Naive thymus-derived CD4-positive, alpha-beta T cell (primary cell): ENCODE data around the gene GPC3. TPM values are rescaled to one million over a fixed set of nuclear protein-coding genes. Genes with fewer than 3 reads are reported as not detected.
A peak's percentile ranks its signal among the peaks of the same experiment; 100 is the strongest.

Source experiments
- ATAC-seq: fragments of 150-1000 bp; cut with Tn5 transposase; 2 replicates; pipeline ENCODE4 v1.10.0; 2021; ENCODE audit warnings: mild to moderate bottlenecking, moderate library complexity
- CTCF ChIA-PET: fragments of 350-600 bp; sonication (Branson Sonifier 250); formaldehyde crosslinking; loops from one replicate; lab custom pipeline; 2021; ENCODE audit warnings: antibody characterized with exemption; lab: Charles Lee
- POLR2A ChIA-PET: fragments of 350-600 bp; sonication (Branson Sonifier 250); formaldehyde crosslinking; loops from one replicate; lab custom pipeline; 2021; ENCODE audit warnings: antibody characterized with exemption, inconsistent platforms; lab: Charles Lee
- DNase-seq, 9 donors: peaks; one replicate each; pipeline versions ENCODE4 v3.0.0 to v3.0.0-alpha.2; 2020 to 2022; ENCODE audit warnings: mixed read lengths in 1 of 9
- H3K27ac ChIP-seq: one replicate; pipeline ENCODE4 v1.7.0; 2013; ENCODE audit warnings: mild to moderate bottlenecking, low read depth, low read length, moderate library complexity
- H3K27me3 ChIP-seq, 2 donors: one replicate each; pipeline ENCODE4 v1.7.0; 2013; ENCODE audit warnings: low read length in 2 of 2, mild to moderate bottlenecking in 2 of 2, moderate library complexity in 2 of 2; ENCODE audit not compliant: control insufficient read depth in 2 of 2, insufficient read depth in 2 of 2
- H3K36me3 ChIP-seq, 3 experiments: 1 replicate in 2 of 3; 2 replicates in 1 of 3; pipeline ENCODE4 v1.7.0; 2013; ENCODE audit warnings: low read length in 3 of 3, mild to moderate bottlenecking in 3 of 3, moderate library complexity in 1 of 3; ENCODE audit not compliant: insufficient read depth in 3 of 3, control insufficient read depth in 2 of 3
- H3K4me1 ChIP-seq, 2 donors: one replicate each; pipeline ENCODE4 v1.7.0; 2013; ENCODE audit warnings: low read length in 2 of 2, mild to moderate bottlenecking in 2 of 2, moderate library complexity in 1 of 2; ENCODE audit not compliant: control insufficient read depth in 2 of 2, insufficient read depth in 2 of 2
- H3K4me3 ChIP-seq: 2 replicates; pipeline ENCODE4 v1.7.0; 2013; ENCODE audit warnings: mild to moderate bottlenecking, low read length
- H3K9me3 ChIP-seq, 3 experiments: 1 replicate in 2 of 3; 2 replicates in 1 of 3; pipeline ENCODE4 v1.7.0; 2013; ENCODE audit warnings: low read length in 3 of 3; ENCODE audit not compliant: control insufficient read depth in 2 of 3
- H3K27ac Mint-ChIP-seq, 9 donors: one replicate each; pipeline ENCODE4 v1.8.0; 2020 to 2022; ENCODE audit warnings: mixed read lengths in 9 of 9, mild to moderate bottlenecking in 8 of 9, moderate library complexity in 5 of 9, inconsistent platforms in 2 of 9
- H3K27me3 Mint-ChIP-seq, 5 donors: one replicate each; pipeline ENCODE4 v1.8.0; 2021 to 2022; ENCODE audit warnings: mixed read lengths in 5 of 5, mild to moderate bottlenecking in 1 of 5
- H3K36me3 Mint-ChIP-seq, 5 donors: one replicate each; pipeline ENCODE4 v1.8.0; 2020 to 2022; ENCODE audit warnings: mixed read lengths in 5 of 5, mild to moderate bottlenecking in 3 of 5, inconsistent platforms in 1 of 5
- H3K4me1 Mint-ChIP-seq, 7 donors: one replicate each; pipeline ENCODE4 v1.8.0; 2020 to 2022; ENCODE audit warnings: mixed read lengths in 7 of 7, mild to moderate bottlenecking in 3 of 7, inconsistent platforms in 1 of 7
- H3K4me3 Mint-ChIP-seq, 10 donors: one replicate each; pipeline ENCODE4 v1.8.0; 2020 to 2022; ENCODE audit warnings: mild to moderate bottlenecking in 10 of 10, mixed read lengths in 10 of 10, moderate library complexity in 6 of 10, inconsistent platforms in 2 of 10
- H3K9me3 Mint-ChIP-seq, 11 donors: one replicate each; pipeline ENCODE4 v1.8.0; 2020 to 2022; ENCODE audit warnings: mixed read lengths in 11 of 11, mild to moderate bottlenecking in 4 of 11, inconsistent platforms in 1 of 11, moderate library complexity in 1 of 11
- intact Hi-C, 2 donors: fragments of 100-400 bp; cut with micrococcal nuclease; formaldehyde crosslinking; loops; one replicate each; pipeline ENCODE4 v1.15.1; 2023
- polyA plus RNA-seq, 2 donors: library from polyadenylated mRNA; unstranded; fragments of 300-500 nt; fragmentation: Illumina TruSeq; gene quantifications; one replicate each; pipeline ENCODE4 v1.2.3, GENCODE V29; 2021
- total RNA-seq, 6 experiments: library from RNA in 5 of 6; stranded (reverse) in 5 of 6; gene quantifications; 1 replicate in 5 of 6; 2 replicates in 1 of 6; pipeline ENCODE4 v1.2.3 and lab custom pipeline; 2021 to 2026

GPC3 gene
- total and polyA plus RNA-seq, 7 experiments from 2014 or later: 0.24 to 6.0 (median 0.65) TPM

DNA sequence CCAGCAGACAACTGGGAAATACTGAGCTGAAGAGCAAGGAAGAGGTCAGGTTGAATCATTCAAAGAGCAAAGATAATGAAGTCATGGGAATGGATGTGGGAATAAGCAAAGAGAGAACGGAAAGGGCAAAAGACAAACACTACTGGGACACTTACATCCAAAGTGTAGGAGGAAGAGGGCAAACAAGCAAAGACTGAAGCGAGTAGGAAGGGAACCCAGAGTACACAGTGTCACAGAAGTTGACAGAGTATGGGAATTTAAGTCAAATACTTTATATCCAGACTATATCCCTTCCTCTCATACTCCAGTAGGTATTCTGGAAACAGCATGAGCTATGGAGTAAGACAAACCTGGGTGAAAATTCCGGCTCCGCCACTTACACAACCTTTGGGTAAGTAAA lies 12.5 kb downstream of the GPC3 start:
- intact Hi-C loops: no loop called here
- peaks cover 0 to 7% (median 0%) of the 10 kb centered on the region in 5 donors for H3K27me3 Mint-ChIP-seq
- no peak overlapping the region for H3K4me3 ChIP-seq
- no peak for ATAC-seq
- no peaks in the 10 kb centered on the region for H3K36me3 Mint-ChIP-seq
- H3K4me1 ChIP-seq: no peaks in the 10 kb centered on the region
- no peak for DNase-seq
- H3K9me3 Mint-ChIP-seq: no peaks in the 10 kb centered on the region
- ChIA-PET CTCF (no interaction called here), POLR2A (no interaction called here)
- no peaks in the 10 kb centered on the region for H3K9me3 ChIP-seq
- no peak overlapping the region for H3K27ac Mint-ChIP-seq
- no peaks in the 10 kb centered on the region for H3K27me3 ChIP-seq
- H3K27ac ChIP-seq: no peak overlapping the region
- no peaks in the 10 kb centered on the region for H3K36me3 ChIP-seq
- no peaks in the 10 kb centered on the region for H3K4me1 Mint-ChIP-seq
- no peak overlapping the region for H3K4me3 Mint-ChIP-seq

DNA sequence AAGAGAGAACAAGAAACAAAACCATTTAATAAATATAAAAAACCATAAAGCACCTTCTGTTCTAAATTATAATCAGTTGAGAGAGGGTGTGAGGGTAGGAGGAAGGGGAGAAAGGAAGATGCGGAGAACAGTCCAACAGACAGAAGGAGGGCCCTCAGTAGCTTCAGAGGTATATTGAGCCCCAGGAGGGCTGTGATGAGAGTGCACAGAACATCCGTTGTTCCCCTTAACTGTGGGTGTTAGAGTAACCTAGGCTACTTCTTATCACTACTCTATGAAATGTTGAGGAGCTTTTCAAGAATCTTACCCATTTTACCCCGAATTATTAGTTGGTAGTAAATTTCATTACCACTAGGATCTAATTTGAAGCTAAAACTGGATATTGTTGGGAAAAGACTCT lies 13.8 kb downstream of the GPC3 start:
- no peak overlapping the region for H3K4me3 Mint-ChIP-seq
- Histone ChIP-seq H3K27me3 (no peaks in the 10 kb centered on the region), H3K9me3 (no peaks in the 10 kb centered on the region), H3K4me1 (no peaks in the 10 kb centered on the region), H3K36me3 (no peaks in the 10 kb centered on the region), H3K27ac (no peak overlapping the region), H3K4me3 (no peak overlapping the region)
- H3K27ac Mint-ChIP-seq: no peak overlapping the region
- ChIA-PET POLR2A (no interaction called here), CTCF (no interaction called here)
- intact Hi-C loops: no loop called here
- ATAC-seq (no peak), DNase-seq (no peak)
- no peaks in the 10 kb centered on the region for H3K36me3 Mint-ChIP-seq
- H3K27me3 Mint-ChIP-seq: peaks cover 0 to 7% (median 0%) of the 10 kb centered on the region in 5 donors
- H3K4me1 Mint-ChIP-seq: no peaks in the 10 kb centered on the region
- no peaks in the 10 kb centered on the region for H3K9me3 Mint-ChIP-seq

DNA sequence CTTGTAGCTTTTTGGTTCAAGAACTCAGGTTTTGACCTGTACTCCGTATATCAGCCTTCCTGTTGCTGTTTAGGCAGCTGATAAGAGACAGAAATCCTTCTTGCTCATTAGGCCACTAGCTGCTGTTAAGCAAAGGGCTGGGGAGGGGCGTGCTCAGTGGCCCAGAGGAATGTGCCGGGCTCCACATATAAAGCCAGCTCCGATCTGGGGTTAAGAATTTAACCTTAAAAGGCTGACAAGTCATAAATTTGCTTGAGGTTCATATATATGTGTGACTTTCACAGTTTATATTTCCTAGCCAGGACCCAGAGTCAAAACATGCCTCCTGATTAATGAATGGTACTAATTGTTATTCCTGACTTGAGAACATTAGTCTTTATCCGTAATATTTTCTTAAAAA lies 15.3 kb downstream of the GPC3 start:
- H3K9me3 ChIP-seq: no peaks in the 10 kb centered on the region
- no peaks in the 10 kb centered on the region for H3K9me3 Mint-ChIP-seq
- ChIA-PET POLR2A (no interaction called here), CTCF (no interaction called here)
- H3K4me3 ChIP-seq: no peak overlapping the region
- no peak overlapping the region for H3K27ac ChIP-seq
- no peak overlapping the region for H3K4me3 Mint-ChIP-seq
- H3K36me3 Mint-ChIP-seq: no peaks in the 10 kb centered on the region
- H3K27ac Mint-ChIP-seq: no peak overlapping the region
- no peaks in the 10 kb centered on the region for H3K36me3 ChIP-seq
- H3K4me1 Mint-ChIP-seq: peaks cover 0 to 5% (median 3%) of the 10 kb centered on the region in 7 donors
- H3K27me3 Mint-ChIP-seq: peaks cover 0 to 7% (median 0%) of the 10 kb centered on the region in 5 donors
- no peaks in the 10 kb centered on the region for H3K4me1 ChIP-seq
- DNase-seq: no peak
- ATAC-seq: no peak
- H3K27me3 ChIP-seq: no peaks in the 10 kb centered on the region
- intact Hi-C loops: no loop called here

DNA sequence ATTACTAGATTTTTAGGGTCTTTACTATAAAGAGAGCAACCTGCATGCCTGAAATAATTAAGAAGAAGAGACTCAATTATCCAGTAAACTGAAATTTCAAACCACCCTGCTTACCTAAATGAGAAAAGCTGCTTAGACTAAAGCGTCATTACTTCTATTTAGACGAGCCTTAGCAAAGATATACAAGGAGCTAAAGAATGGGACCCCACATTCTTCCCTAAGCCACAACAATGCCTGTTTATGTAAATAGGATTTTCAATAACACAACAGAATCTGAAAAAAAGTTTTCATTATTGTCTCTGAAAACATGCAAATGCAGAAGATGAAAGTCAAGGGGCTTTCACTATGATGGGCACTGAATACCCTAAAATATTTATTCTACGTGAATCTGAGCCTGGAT lies 16.2 kb downstream of the GPC3 start:
- intact Hi-C loops: no loop called here
- H3K27ac ChIP-seq: no peak overlapping the region
- ChIA-PET CTCF (no interaction called here), POLR2A (no interaction called here)
- H3K27me3 Mint-ChIP-seq: peaks cover 0 to 7% (median 0%) of the 10 kb centered on the region in 5 donors
- H3K9me3 ChIP-seq: no peaks in the 10 kb centered on the region
- no peaks in the 10 kb centered on the region for H3K36me3 Mint-ChIP-seq
- H3K36me3 ChIP-seq: no peaks in the 10 kb centered on the region
- no peak overlapping the region for H3K27ac Mint-ChIP-seq
- H3K4me3 ChIP-seq: no peak overlapping the region
- H3K4me3 Mint-ChIP-seq: no peak overlapping the region
- H3K4me1 ChIP-seq: no peaks in the 10 kb centered on the region
- ATAC-seq (no peak), DNase-seq (no peak)
- H3K9me3 Mint-ChIP-seq: no peaks in the 10 kb centered on the region
- H3K4me1 Mint-ChIP-seq: peaks cover 0 to 10% (median 7%) of the 10 kb centered on the region in 7 donors
- no peaks in the 10 kb centered on the region for H3K27me3 ChIP-seq

DNA sequence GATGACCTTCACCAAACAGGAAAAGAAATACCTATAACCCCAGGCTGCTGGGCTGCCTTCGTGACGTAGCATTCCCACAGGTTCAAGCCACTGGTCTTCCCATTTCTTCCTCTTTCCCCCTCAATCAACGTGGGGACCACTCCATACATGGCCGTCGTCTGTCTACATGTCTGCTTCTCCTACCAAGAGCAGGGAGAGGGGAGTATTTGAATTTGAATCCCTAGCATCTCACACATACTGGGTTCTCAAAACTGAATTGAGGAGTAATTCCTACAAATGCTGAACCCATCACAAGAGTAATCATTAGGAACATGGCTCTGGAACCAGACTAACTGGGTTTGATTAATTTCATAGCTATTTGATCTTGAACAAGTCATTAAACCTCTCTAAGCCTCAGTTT lies 17.3 kb downstream of the GPC3 start:
- Histone ChIP-seq H3K36me3 (no peaks in the 10 kb centered on the region), H3K4me3 (no peak overlapping the region), H3K9me3 (no peaks in the 10 kb centered on the region), H3K27ac (no peak overlapping the region), H3K27me3 (no peaks in the 10 kb centered on the region), H3K4me1 (no peaks in the 10 kb centered on the region)
- Mint-ChIP-seq H3K9me3 (peaks cover 0 to 2% (median 0%) of the 10 kb centered on the region in 11 donors), H3K4me3 (no peak overlapping the region), H3K4me1 (peaks cover 3 to 10% (median 7%) of the 10 kb centered on the region in 7 donors), H3K27me3 (peaks cover 0 to 7% (median 0%) of the 10 kb centered on the region in 5 donors), H3K36me3 (no peaks in the 10 kb centered on the region), H3K27ac (no peak overlapping the region)
- ChIA-PET CTCF (no interaction called here), POLR2A (no interaction called here)
- no peak for DNase-seq
- intact Hi-C loops: no loop called here
- no peak for ATAC-seq

DNA sequence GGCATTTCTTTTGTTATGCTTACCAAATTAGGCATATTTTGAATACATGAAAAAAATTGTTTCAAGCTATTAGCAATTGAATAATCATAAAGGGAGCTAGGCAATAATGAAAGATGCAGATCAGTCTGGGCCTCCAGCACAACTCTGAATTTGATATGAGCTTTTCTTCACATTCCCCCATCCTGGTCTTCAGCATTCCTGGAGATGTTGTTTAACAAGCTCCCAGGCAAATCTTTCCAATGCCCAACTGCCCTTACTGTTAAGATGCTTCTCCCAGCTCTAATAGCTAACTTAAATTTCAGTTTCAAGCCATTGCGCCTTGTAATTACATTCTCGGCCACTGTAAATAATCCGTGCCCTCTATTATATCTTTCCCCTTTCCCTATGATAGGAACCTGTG lies 19.2 kb downstream of the GPC3 start:
- ChIA-PET CTCF (no interaction called here), POLR2A (no interaction called here)
- ATAC-seq (no peak), DNase-seq (no peak)
- no peak overlapping the region for H3K27ac ChIP-seq
- no peaks in the 10 kb centered on the region for H3K36me3 Mint-ChIP-seq
- H3K4me1 ChIP-seq: no peaks in the 10 kb centered on the region
- peaks cover 0 to under 1% (median 0%) of the 10 kb centered on the region in 5 donors for H3K27me3 Mint-ChIP-seq
- no peak overlapping the region for H3K4me3 ChIP-seq
- H3K36me3 ChIP-seq: no peaks in the 10 kb centered on the region
- H3K9me3 ChIP-seq: no peaks in the 10 kb centered on the region
- intact Hi-C loops: no loop called here
- H3K4me1 Mint-ChIP-seq: peaks cover 3 to 10% (median 7%) of the 10 kb centered on the region in 7 donors
- no peak overlapping the region for H3K4me3 Mint-ChIP-seq
- H3K27me3 ChIP-seq: no peaks in the 10 kb centered on the region
- no peak overlapping the region for H3K27ac Mint-ChIP-seq
- peaks cover 0 to 2% (median 0%) of the 10 kb centered on the region in 11 donors for H3K9me3 Mint-ChIP-seq

DNA sequence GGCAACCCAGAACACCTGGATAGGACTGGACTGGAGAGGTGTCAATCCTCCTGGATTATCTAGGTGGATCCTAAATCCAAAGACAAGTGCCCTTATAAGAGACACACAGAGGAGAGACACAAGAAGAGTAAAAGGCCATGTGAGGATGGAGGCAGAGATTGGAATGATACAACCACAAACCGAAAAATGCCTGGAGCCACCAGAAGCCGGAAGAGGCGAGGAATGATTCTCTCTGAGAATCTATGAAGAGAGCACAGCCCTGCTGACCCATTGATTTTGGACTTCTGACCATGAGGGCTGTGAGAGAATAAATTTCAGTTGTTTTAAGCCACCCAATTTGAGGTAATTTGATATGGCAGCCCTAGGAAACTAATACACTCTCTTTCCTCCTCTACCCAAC lies 20.1 kb downstream of the GPC3 start:
- DNase-seq: no peak
- Histone ChIP-seq H3K9me3 (no peaks in the 10 kb centered on the region), H3K36me3 (no peaks in the 10 kb centered on the region), H3K27ac (no peak overlapping the region), H3K4me1 (no peaks in the 10 kb centered on the region), H3K4me3 (no peak overlapping the region), H3K27me3 (no peaks in the 10 kb centered on the region)
- intact Hi-C loops: no loop called here
- POLR2A ChIA-PET: no interaction called here
- no peak for ATAC-seq
- peaks cover 0 to 2% (median 0%) of the 10 kb centered on the region in 11 donors for H3K9me3 Mint-ChIP-seq
- no peaks in the 10 kb centered on the region for H3K36me3 Mint-ChIP-seq
- H3K4me1 Mint-ChIP-seq: peaks cover 3 to 10% (median 7%) of the 10 kb centered on the region in 7 donors
- no peak overlapping the region for H3K4me3 Mint-ChIP-seq
- no peaks in the 10 kb centered on the region for H3K27me3 Mint-ChIP-seq
- CTCF ChIA-PET: interaction anchor here (0.6 kb wide), 1 partner anchor 11 kb away, joined by 3 read pairs; no protein-coding TSS in a partner anchor
- H3K27ac Mint-ChIP-seq: peak overlapping the region in 1 of 9 donors; percentile 9
